GM12875 (cell line): ENCODE results near the gene U2AF1L4.

Experiments
- H3K4me3 ChIP-seq: one replicate; pipeline ENCODE4 v1.5.1; 2011; ENCODE audit warnings: low read depth, low read length, control low read depth
- CTCF ChIP-seq: IDR thresholded peaks from 2 replicates; pipeline ENCODE4 v1.5.1; 2011; ENCODE audit warnings: low read depth, mild to moderate bottlenecking, control low read depth, inconsistent platforms, low read length, moderate library complexity, borderline replicate concordance; ENCODE audit not compliant: insufficient read depth

Gene U2AF1L4

GRCh38 chr19:35732540-35733179, 12.6 kb downstream of the U2AF1L4 start:
- TF ChIP-seq CTCF: no peak
- H3K4me3 ChIP-seq: no peak overlapping the region

GRCh38 chr19:35731779-35732405, 13.3 kb downstream of the U2AF1L4 start:
- TF ChIP-seq CTCF: no peak
- H3K4me3 ChIP-seq: no peak overlapping the region

- no peak overlapping the region for H3K4me3 ChIP-seq
- no peak for TF ChIP-seq CTCF
Observed at GRCh38 chr19:35731353-35731752, 13.9 kb downstream of the U2AF1L4 start.

- H3K4me3 ChIP-seq: no peak overlapping the region
- TF ChIP-seq CTCF: no peak
Observed at GRCh38 chr19:35730326-35730725, 14.9 kb downstream of the U2AF1L4 start.

- no peak for TF ChIP-seq CTCF
- H3K4me3 ChIP-seq: no peak overlapping the region
Observed at GRCh38 chr19:35729763-35730162, 15.5 kb downstream of the U2AF1L4 start.

- H3K4me3 ChIP-seq: no peak overlapping the region
- TF ChIP-seq CTCF: no peak
Observed at GRCh38 chr19:35729021-35729420, 16.2 kb downstream of the U2AF1L4 start.
